ENCODE results near the gene EFCAB6.

- TF ChIP-seq POLR2AphosphoS5 (IDR thresholded peaks at IDR 0.05; ENCODE audit: insufficient read depth, low read depth, low read length) (no peak), CTCF (IDR thresholded peaks at IDR 0.05; ENCODE audit: extremely low read depth in 1 of 2, insufficient read depth in 1 of 2, low read depth in 1 of 2, low read length in 2 of 2) (no peak), POLR2A (IDR thresholded peaks at IDR 0.05; ENCODE audit: low read depth, low read length) (no peak), EZH2 (IDR thresholded peaks at IDR 0.05; ENCODE audit: borderline replicate concordance, low read depth, low read length, severe bottlenecking) (no peak), JUN (IDR thresholded peaks at IDR 0.05; ENCODE audit: borderline replicate concordance, insufficient read depth, insufficient read length, low read depth) (no peak)
Measured at GRCh38 chr22:43776081-43776670, 35.9 kb downstream of the EFCAB6 start.

Measured in endothelial cell of umbilical vein (primary cell).